GM10266 (cell line): ENCODE measurements around the gene LIPG.
A peak's percentile ranks its signal among the peaks of the same experiment; 100 is the strongest.

Source experiments
- DNase-seq: peaks from one replicate; pipeline ENCODE4 v3.0.0; 2012; ENCODE audit errors: extremely low spot score
- TF ChIP-seq, protein P1 (sequence below): IDR thresholded peaks from 2 replicates; pipeline ENCODE4 v1.5.1; 2012; ENCODE audit warnings: mild to moderate bottlenecking, low read depth; ENCODE audit not compliant: control insufficient read depth, insufficient read depth; ENCODE audit errors: missing control alignments

Gene LIPG

DNA sequence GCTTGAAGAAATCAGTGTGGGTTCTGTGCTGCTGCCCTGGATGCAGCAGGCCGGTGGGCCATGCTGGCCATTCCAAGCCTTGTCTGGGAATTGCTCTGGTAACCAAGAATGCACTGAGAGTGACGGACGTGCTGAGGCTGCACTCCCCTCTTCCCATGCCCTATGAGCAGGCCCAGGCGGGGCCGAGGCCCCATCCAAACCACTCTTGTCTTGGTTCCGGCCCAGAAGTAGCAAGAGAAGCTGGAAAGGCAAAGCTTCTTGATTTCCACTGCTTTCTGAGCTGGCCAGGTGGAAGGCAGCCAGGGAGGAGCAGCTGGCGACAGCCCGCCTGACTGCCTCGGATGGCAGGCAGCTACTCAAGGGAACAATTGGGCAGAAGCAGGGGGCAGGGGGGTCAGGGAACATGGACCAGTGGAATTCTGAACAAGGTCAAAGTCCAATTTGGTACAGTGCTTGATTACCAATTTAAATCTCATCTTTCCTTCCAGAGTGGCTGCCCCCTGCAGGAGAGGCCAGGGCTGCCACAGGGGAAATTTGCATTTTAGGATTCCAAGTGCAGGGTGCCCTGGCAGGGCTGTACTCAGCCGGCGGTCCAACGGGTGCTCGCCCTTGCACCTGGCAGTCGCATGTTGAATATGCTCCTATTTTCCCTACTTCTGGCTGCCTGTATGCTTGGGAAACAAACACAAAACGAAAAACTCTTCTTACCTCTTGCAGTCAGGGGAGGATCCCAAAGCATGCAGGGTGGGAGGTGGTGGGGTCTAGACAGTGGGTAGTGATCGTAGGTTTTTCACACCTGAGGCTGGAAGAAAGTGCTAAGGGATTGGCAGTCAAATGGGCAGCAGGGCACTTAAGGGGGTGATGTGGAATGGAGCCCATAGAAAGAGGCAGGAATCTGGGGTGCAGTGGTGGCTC is 67.3 kb downstream of the LIPG start:
- TF ChIP-seq, protein P1, sequence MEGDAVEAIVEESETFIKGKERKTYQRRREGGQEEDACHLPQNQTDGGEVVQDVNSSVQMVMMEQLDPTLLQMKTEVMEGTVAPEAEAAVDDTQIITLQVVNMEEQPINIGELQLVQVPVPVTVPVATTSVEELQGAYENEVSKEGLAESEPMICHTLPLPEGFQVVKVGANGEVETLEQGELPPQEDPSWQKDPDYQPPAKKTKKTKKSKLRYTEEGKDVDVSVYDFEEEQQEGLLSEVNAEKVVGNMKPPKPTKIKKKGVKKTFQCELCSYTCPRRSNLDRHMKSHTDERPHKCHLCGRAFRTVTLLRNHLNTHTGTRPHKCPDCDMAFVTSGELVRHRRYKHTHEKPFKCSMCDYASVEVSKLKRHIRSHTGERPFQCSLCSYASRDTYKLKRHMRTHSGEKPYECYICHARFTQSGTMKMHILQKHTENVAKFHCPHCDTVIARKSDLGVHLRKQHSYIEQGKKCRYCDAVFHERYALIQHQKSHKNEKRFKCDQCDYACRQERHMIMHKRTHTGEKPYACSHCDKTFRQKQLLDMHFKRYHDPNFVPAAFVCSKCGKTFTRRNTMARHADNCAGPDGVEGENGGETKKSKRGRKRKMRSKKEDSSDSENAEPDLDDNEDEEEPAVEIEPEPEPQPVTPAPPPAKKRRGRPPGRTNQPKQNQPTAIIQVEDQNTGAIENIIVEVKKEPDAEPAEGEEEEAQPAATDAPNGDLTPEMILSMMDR = peak; percentile 7
- DNase-seq = no peak

DNA sequence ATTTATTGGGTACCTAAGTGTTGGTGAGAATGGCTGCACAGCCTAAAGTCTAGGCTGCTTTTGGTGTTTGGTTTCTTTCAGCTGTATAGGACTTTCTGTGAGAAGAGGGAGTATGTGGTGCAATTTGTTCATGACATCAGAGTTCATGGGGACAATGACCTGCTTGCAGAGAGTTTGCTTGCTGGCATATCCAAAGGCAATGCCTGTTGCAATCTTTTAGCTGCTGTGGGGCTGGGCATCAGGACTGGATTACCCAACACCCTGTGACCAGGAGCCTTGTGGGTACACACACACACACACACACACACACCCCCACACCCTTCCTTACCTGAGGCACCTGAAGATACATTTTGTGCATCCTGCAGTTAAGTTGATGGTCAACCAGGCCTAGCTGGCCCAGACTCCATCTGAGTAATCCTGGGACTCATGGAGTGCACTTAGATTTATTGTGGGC is 68.4 kb downstream of the LIPG start:
- TF ChIP-seq, protein P1 = no peak
- DNase-seq = no peak

DNA sequence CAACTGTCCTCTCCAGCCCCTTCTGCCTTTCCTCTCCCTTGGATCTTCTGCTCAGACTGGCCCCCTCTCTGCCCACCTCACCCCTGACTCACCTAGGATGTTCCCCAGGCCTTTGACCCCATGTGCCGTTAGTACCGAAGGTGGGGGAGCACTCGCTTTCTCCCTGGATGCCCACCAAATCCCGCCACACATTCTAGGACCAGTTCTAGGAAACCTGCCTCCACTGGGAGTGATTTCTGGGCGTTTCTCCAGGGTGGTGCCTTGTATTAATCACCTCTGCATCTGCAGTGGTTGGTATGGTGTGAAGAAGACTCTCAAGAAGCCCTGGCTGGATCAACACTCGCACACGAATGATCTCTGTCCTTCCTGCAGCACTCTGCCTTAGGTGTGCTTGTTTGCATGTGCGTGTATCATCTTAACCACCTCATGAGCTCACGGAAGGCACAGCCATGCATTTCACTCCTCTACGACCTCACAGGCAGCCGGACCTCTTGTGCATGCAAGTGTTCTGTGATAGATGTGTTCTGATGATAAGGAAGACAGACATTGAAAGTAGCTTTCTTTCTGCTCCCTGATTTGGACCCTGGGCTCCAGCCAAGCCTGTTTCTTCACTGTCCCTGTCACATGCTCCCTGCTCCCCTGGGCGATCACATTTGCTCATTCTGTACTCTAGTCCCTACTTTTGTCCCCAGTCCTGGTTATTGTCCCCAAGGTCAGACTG is 69.4 kb downstream of the LIPG start:
- DNase-seq = no peak
- TF ChIP-seq, protein P1 = no peak

DNA sequence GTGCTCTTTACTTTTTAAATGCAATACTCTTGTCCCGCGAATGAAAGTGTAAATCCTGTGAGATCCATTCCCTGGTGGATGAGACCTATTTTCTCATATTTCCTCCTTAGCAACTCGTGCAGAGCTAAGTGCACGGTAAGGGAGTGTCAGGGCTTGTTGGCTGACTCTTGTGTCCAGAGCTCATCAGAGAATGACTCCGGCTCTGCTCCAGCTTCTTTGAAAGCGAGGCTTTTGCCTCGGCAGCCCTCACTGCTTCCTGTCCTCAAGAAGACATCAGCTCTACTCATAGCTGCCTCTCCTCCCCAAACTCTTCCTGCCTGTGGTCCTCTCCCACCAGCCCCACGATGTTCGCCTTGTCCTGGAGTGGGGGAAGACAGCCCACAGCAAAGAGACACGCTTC is 70.7 kb downstream of the LIPG start:
- TF ChIP-seq, protein P1 = no peak
- no peak for DNase-seq

DNA sequence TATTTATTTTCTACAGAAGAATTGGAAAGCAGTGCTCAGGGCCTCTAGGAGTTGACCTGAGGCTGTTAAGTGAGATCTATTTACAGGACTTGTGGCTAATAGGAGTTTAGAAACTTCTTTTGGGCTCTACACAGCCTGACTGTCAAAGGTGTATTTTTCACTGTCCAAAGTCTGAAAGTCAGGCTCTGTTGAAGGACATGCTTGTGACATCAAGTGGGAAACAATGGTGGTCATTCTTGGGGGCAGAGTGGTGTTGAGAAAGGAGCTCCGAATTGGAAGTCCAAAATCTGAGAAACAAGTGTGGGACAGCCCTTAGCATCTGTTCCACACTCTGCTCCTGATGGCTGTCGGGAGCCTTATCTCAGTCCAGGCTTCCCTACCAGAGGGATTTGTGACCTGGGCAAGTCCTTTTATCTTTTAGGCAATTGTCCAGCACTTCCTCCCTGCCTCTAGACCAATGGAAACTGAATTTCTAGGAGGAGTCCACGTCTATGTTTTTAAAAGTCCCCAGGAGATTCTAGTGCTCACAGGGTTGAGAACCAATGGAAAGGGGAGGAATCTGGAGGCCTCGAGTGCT is 76.4 kb downstream of the LIPG start:
- DNase-seq = no peak
- TF ChIP-seq, protein P1 = no peak

DNA sequence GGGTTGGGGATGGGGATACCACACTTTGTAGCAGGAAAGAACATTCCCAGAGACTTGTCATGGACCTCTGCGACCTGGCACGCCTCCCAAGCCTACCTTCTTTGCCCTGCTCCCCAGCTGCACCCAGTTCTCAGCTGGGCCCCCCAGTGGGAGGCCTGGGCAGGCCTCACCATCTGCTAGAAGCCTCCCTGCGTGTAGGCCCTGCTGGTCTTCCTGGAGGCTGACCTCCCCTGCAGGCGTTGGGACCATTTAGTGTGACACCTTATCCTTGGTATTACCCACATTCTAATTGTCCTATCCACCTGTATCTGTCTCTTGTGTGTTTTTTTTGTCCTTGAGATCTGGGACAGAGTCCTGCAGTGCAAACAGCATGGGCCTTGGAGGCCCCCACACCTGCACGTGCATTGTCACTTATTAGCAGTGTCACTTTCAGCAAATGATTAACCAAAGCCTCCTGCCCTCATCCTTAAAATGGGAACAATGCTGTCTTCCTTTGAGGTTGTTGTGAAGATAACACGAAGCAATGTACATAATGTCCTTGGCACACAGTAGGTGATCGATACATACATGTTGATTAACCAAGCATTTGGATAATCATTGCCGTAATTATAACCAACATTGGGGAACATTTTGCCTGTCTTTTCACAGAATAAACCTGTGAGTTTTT is 77.2 kb downstream of the LIPG start:
- DNase-seq = no peak
- TF ChIP-seq, protein P1 = no peak
